Astrocyte (in vitro differentiated cells and primary cell): ENCODE results near the gene SPSB2. TPM values are rescaled to one million over a fixed set of nuclear protein-coding genes. Genes with fewer than 3 reads are reported as not detected.
A peak's percentile ranks its signal among the peaks of the same experiment; 100 is the strongest.
"Not testable (repeated sequence)": the region's sequence is repeated elsewhere in the genome, so short reads cannot be mapped to it uniquely, and the experiment has no call there.

Experiments
- DNase-seq: peaks from one replicate; pipeline ENCODE4 v3.0.0-alpha.2; 2010; ENCODE audit warnings: low read depth
- FAIRE-seq: peaks from 2 replicates; lab custom pipeline; 2011; peaks lifted over from hg19 to GRCh38; lab: Jason Lieb, UNC
- H2AFZ ChIP-seq: 2 replicates; pipeline ENCODE4 v1.6.0; 2012; ENCODE audit warnings: low read depth, low read length, inconsistent platforms
- H3K27ac ChIP-seq: 2 replicates; pipeline ENCODE4 v1.5.1; 2011; ENCODE audit warnings: low read depth, low read length, inconsistent platforms
- H3K27me3 ChIP-seq: 2 replicates; pipeline ENCODE4 v1.6.0; 2011; ENCODE audit warnings: low read length, inconsistent platforms; ENCODE audit not compliant: insufficient read depth
- H3K36me3 ChIP-seq: 2 replicates; pipeline ENCODE4 v1.5.1; 2011; ENCODE audit warnings: low read length, inconsistent platforms; ENCODE audit not compliant: insufficient read depth
- H3K4me1 ChIP-seq: 2 replicates; pipeline ENCODE4 v1.5.1; 2011; ENCODE audit warnings: low read length, inconsistent platforms; ENCODE audit not compliant: insufficient read depth
- H3K4me2 ChIP-seq: 2 replicates; pipeline ENCODE4 v1.6.0; 2012; ENCODE audit warnings: low read length, inconsistent platforms
- H3K4me3 ChIP-seq: 2 replicates; pipeline ENCODE4 v1.5.1; 2011; ENCODE audit warnings: low read depth, mild to moderate bottlenecking, low read length, inconsistent platforms; ENCODE audit not compliant: insufficient read depth
- H3K79me2 ChIP-seq: 2 replicates; pipeline ENCODE4 v1.6.0; 2012; ENCODE audit warnings: mild to moderate bottlenecking, low read length, inconsistent platforms; ENCODE audit not compliant: insufficient read depth
- H3K9ac ChIP-seq: 2 replicates; pipeline ENCODE4 v1.6.0; 2012; ENCODE audit warnings: mild to moderate bottlenecking, low read length, inconsistent platforms
- H3K9me3 ChIP-seq: 2 replicates; pipeline ENCODE4 v1.5.1; 2012; ENCODE audit warnings: low read depth, mild to moderate bottlenecking, low read length, inconsistent platforms; ENCODE audit not compliant: insufficient read depth
- H4K20me1 ChIP-seq: 2 replicates; pipeline ENCODE4 v1.6.0; 2012; ENCODE audit warnings: low read length, inconsistent platforms; ENCODE audit not compliant: insufficient read depth
- H3K27ac Mint-ChIP-seq: one replicate; pipeline ENCODE4 v1.8.0; 2021; ENCODE audit warnings: mild to moderate bottlenecking, mixed read lengths; ENCODE audit not compliant: unreplicated experiment
- H3K27me3 Mint-ChIP-seq: one replicate; pipeline ENCODE4 v1.8.0; 2021; ENCODE audit warnings: low read depth, mixed read lengths; ENCODE audit not compliant: unreplicated experiment
- H3K36me3 Mint-ChIP-seq: one replicate; pipeline ENCODE4 v1.8.0; 2021; ENCODE audit warnings: low read depth, mixed read lengths; ENCODE audit not compliant: unreplicated experiment
- H3K4me1 Mint-ChIP-seq: one replicate; pipeline ENCODE4 v1.8.0; 2021; ENCODE audit warnings: low read depth, mixed read lengths; ENCODE audit not compliant: unreplicated experiment
- H3K4me3 Mint-ChIP-seq: one replicate; pipeline ENCODE4 v1.8.0; 2021; ENCODE audit warnings: mild to moderate bottlenecking, moderate library complexity, mixed read lengths; ENCODE audit not compliant: unreplicated experiment
- H3K9me3 Mint-ChIP-seq: one replicate; pipeline ENCODE4 v1.8.0; 2021; ENCODE audit warnings: mild to moderate bottlenecking, mixed read lengths; ENCODE audit not compliant: unreplicated experiment
- CTCF ChIP-seq: IDR thresholded peaks from 2 replicates; pipeline ENCODE4 v1.5.1; 2011; ENCODE audit warnings: low read depth, mild to moderate bottlenecking, inconsistent platforms, low read length, moderate library complexity; ENCODE audit not compliant: insufficient read depth
- EZH2 ChIP-seq: IDR thresholded peaks from 2 replicates; pipeline ENCODE4 v1.6.1; 2012; ENCODE audit warnings: mild to moderate bottlenecking, low read length, inconsistent platforms; ENCODE audit not compliant: insufficient read depth
- total RNA-seq: library from RNA; stranded (reverse); gene quantifications from 2 replicates; pipeline ENCODE4 v1.2.1, GENCODE V29; 2021

The SPSB2 gene
- total RNA-seq, 1 donor from 2014 or later = 4.9 TPM

DNA sequence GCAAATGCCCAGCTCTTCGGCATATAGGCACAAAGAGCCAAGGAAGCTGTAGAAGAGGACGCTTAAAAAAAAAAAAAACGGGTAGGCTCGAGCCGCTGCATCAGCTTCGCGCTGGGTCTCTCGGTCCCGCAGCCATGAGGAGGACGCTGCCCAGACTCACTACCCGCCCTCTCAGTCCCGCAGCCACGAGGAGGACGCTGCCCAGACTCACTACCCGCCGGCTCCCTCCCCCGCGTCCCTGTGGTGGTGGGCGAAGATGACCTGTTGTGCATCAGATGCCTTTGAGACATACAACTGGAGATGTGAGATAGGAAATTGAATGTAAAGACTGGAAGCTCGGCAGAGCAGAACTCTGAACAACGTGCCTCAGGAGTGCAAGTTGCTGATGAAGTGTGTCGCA is 11.4 kb upstream of the SPSB2 start:
- no peak overlapping the region for H2AFZ ChIP-seq
- Mint-ChIP-seq H3K36me3 (peaks cover 10% of the 10 kb centered on the region), H3K27ac (no peak overlapping the region), H3K4me3 (no peak overlapping the region), H3K27me3 (no peaks in the 10 kb centered on the region), H3K9me3 (no peaks in the 10 kb centered on the region), H3K4me1 (peaks cover 2% of the 10 kb centered on the region)
- TF ChIP-seq EZH2 (no peak), CTCF (no peak)
- no peak overlapping the region for H3K27ac ChIP-seq
- H3K36me3 ChIP-seq = no peaks in the 10 kb centered on the region
- no peaks in the 10 kb centered on the region for H3K79me2 ChIP-seq
- DNase-seq (no peak), FAIRE-seq (no peak)
- no peaks in the 10 kb centered on the region for H4K20me1 ChIP-seq
- H3K4me2 ChIP-seq = no peak overlapping the region
- H3K4me1 ChIP-seq = no peaks in the 10 kb centered on the region
- no peaks in the 10 kb centered on the region for H3K27me3 ChIP-seq
- H3K4me3 ChIP-seq = no peak overlapping the region
- H3K9me3 ChIP-seq = no peaks in the 10 kb centered on the region
- H3K9ac ChIP-seq = no peak overlapping the region

GRCh38 chr12:6883683-6884082 is 10.6 kb upstream of the SPSB2 start:
- H3K4me3 ChIP-seq = no peak overlapping the region
- H3K9ac ChIP-seq = no peak overlapping the region
- H2AFZ ChIP-seq = no peak overlapping the region
- no peak overlapping the region for H3K27ac Mint-ChIP-seq
- no peaks in the 10 kb centered on the region for H3K27me3 ChIP-seq
- no peak overlapping the region for H3K4me2 ChIP-seq
- no peak for DNase-seq
- H3K36me3 ChIP-seq = no peaks in the 10 kb centered on the region
- no peak for TF ChIP-seq CTCF
- TF ChIP-seq EZH2 = no peak
- no peak overlapping the region for H3K27ac ChIP-seq
- H3K4me3 Mint-ChIP-seq = no peak overlapping the region
- FAIRE-seq = no peak
- H3K9me3 Mint-ChIP-seq = no peaks in the 10 kb centered on the region
- no peaks in the 10 kb centered on the region for H4K20me1 ChIP-seq
- H3K36me3 Mint-ChIP-seq = peaks cover 10% of the 10 kb centered on the region
- H3K79me2 ChIP-seq = no peaks in the 10 kb centered on the region
- H3K4me1 Mint-ChIP-seq = peaks cover 2% of the 10 kb centered on the region
- no peaks in the 10 kb centered on the region for H3K9me3 ChIP-seq
- H3K4me1 ChIP-seq = no peaks in the 10 kb centered on the region
- H3K27me3 Mint-ChIP-seq = no peaks in the 10 kb centered on the region

- Histone ChIP-seq H3K4me3 (no peak overlapping the region), H4K20me1 (no peaks in the 10 kb centered on the region), H3K9ac (no peak overlapping the region), H3K9me3 (no peaks in the 10 kb centered on the region), H3K4me1 (no peaks in the 10 kb centered on the region), H3K79me2 (no peaks in the 10 kb centered on the region), H3K27ac (no peak overlapping the region), H2AFZ (no peak overlapping the region), H3K36me3 (no peaks in the 10 kb centered on the region), H3K27me3 (no peaks in the 10 kb centered on the region), H3K4me2 (no peak overlapping the region)
- no peaks in the 10 kb centered on the region for H3K27me3 Mint-ChIP-seq
- H3K9me3 Mint-ChIP-seq = no peaks in the 10 kb centered on the region
- H3K4me1 Mint-ChIP-seq = peaks cover 2% of the 10 kb centered on the region
- H3K4me3 Mint-ChIP-seq = no peak overlapping the region
- TF ChIP-seq CTCF (no peak), EZH2 (no peak)
- DNase-seq (no peak), FAIRE-seq (no peak)
- peaks cover 7% of the 10 kb centered on the region for H3K36me3 Mint-ChIP-seq
- peak overlapping the region; percentile 18 for H3K27ac Mint-ChIP-seq
These were observed 10.1 kb upstream of the SPSB2 start for GRCh38 chr12:6883252-6883651.

- H3K27me3 ChIP-seq, H3K4me3 ChIP-seq, H3K4me3 Mint-ChIP-seq, H3K27me3 Mint-ChIP-seq, H3K9me3 Mint-ChIP-seq, H3K36me3 ChIP-seq, H3K4me2 ChIP-seq, FAIRE-seq, H3K4me1 ChIP-seq, H3K9me3 ChIP-seq, H3K9ac ChIP-seq, H3K79me2 ChIP-seq, DNase-seq, H3K27ac ChIP-seq, H2AFZ ChIP-seq, H3K27ac Mint-ChIP-seq, H4K20me1 ChIP-seq, H3K4me1 Mint-ChIP-seq: not testable (repeated sequence)
- peaks cover 10% of the 10 kb centered on the region for H3K36me3 Mint-ChIP-seq
These were observed 6.7 kb upstream of the SPSB2 start for GRCh38 chr12:6879824-6880223.
